ENCODE results near the gene SFTA2. TPM values are rescaled to one million over a fixed set of nuclear protein-coding genes. Genes with fewer than 3 reads are reported as not detected.

SFTA2 gene
- total and polyA plus RNA-seq, 2 experiments from 2014 or later: not detected

DNA sequence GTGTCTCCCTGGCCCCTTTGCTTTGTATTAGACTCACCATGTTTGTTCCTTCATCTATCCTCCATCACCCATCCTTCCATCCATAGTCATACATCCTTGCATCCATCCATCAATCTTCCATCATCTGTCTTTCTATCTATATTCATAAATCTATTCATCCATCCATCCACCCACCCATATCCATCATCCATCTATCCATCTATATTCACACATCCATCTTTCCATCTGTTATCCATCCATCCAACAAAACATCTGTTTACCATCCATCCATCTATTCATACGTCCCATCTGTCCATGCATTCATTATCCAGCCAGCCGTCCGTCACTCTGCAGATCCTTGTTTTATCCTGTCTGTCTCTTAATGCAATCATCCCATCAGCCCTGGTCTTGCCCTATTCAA lies 37.0 kb downstream of the SFTA2 start:
- no peak for DNase-seq
- Histone ChIP-seq H2AFZ (no peak overlapping the region), H3K4me3 (no peak overlapping the region), H3F3A (ENCODE audit: insufficient read depth) (no peaks in the 10 kb centered on the region), H3K36me3 (ENCODE audit: low read depth) (no peaks in the 10 kb centered on the region), H3K9me3 (ENCODE audit: low read depth) (no peaks in the 10 kb centered on the region), H3K9ac (no peak overlapping the region), H3K27ac (no peak overlapping the region), H3K4me2 (ENCODE audit: unreplicated experiment) (no peak overlapping the region), H3K79me2 (ENCODE audit: insufficient read depth) (peaks cover 4% of the 10 kb centered on the region; the same call in 1 of the 2 replicates), H4K20me1 (ENCODE audit: insufficient read depth) (no peaks in the 10 kb centered on the region), H3K9me2 (ENCODE audit: insufficient read depth) (no peaks in the 10 kb centered on the region), H3K27me3 (replicated peaks; ENCODE audit: insufficient read depth) (no peaks in the 10 kb centered on the region), H3K4me1 (ENCODE audit: insufficient read depth) (no peaks in the 10 kb centered on the region)
- WGBS, 2 experiments (ENCODE audit: low coverage in 1 of 2, low lambda C conversion rate in 2 of 2, missing lambda C conversion rate in 2 of 2): 94 to 98% methylated on average over 3 of the region's 3 CpGs
- TF ChIP-seq EZH2 (IDR thresholded peaks at IDR 0.05; ENCODE audit: insufficient read depth, poor library complexity, severe bottlenecking) (no peak), EZH2phosphoT487 (IDR thresholded peaks at IDR 0.05; ENCODE audit: insufficient read depth, low read depth) (no peak)
- in situ Hi-C loops (cut with MboI): no loop called here

- H3K4me2 ChIP-seq (ENCODE audit: unreplicated experiment): no peak overlapping the region
- H3K36me3 ChIP-seq (ENCODE audit: low read depth): no peaks in the 10 kb centered on the region
- no peak for TF ChIP-seq EZH2 (IDR thresholded peaks at IDR 0.05; ENCODE audit: insufficient read depth, poor library complexity, severe bottlenecking)
- no peak for TF ChIP-seq EZH2phosphoT487 (IDR thresholded peaks at IDR 0.05; ENCODE audit: insufficient read depth, low read depth)
- H3K4me1 ChIP-seq (ENCODE audit: insufficient read depth): no peaks in the 10 kb centered on the region
- no peak overlapping the region for H3K9ac ChIP-seq
- no peaks in the 10 kb centered on the region for H3K9me2 ChIP-seq (ENCODE audit: insufficient read depth)
- H3K79me2 ChIP-seq (ENCODE audit: insufficient read depth): peaks cover 4% of the 10 kb centered on the region; the same call in 1 of the 2 replicates
- no peak for DNase-seq
- H3K9me3 ChIP-seq (ENCODE audit: low read depth): no peaks in the 10 kb centered on the region
- H3K4me3 ChIP-seq: no peak overlapping the region
- H3K27ac ChIP-seq: no peak overlapping the region
- H3F3A ChIP-seq (ENCODE audit: insufficient read depth): no peaks in the 10 kb centered on the region
- H3K27me3 ChIP-seq (replicated peaks; ENCODE audit: insufficient read depth): no peaks in the 10 kb centered on the region
- no peaks in the 10 kb centered on the region for H4K20me1 ChIP-seq (ENCODE audit: insufficient read depth)
- WGBS, 2 experiments (ENCODE audit: low coverage in 1 of 2, low lambda C conversion rate in 2 of 2, missing lambda C conversion rate in 2 of 2): 96% methylated on average over 12 of the region's 12 CpGs
- in situ Hi-C loops (cut with MboI): no loop called here
- no peak overlapping the region for H2AFZ ChIP-seq
Measured at GRCh38 chr6:30894381-30894780, 37.6 kb downstream of the SFTA2 start.

DNA sequence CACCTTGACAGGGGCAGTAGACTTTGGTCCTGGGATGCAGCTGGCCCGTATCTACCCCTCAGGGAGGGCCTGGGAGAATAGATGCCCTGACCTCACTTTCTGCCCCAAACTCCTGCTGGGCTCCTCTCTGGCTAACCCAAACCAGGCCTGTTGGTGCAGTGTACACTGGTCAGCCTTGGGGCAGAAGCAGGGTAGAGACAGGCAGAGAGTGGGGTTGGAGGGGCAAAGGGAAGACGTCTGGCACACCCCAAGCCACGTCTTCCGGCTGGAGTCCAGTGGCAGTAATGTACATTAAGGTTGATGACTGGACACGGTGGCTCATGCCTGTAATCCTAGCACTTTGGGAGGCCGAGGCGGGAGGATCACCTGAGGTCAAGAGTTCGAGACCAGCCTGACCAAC lies 38.3 kb downstream of the SFTA2 start:
- no peaks in the 10 kb centered on the region for H4K20me1 ChIP-seq (ENCODE audit: insufficient read depth)
- H3K9me2 ChIP-seq (ENCODE audit: insufficient read depth): no peaks in the 10 kb centered on the region
- no peak overlapping the region for H2AFZ ChIP-seq
- H3K4me1 ChIP-seq (ENCODE audit: insufficient read depth): peaks cover 3% of the 10 kb centered on the region
- WGBS, 2 experiments (ENCODE audit: low coverage in 1 of 2, low lambda C conversion rate in 2 of 2, missing lambda C conversion rate in 2 of 2): 91 to 94% methylated on average over 8 of the region's 8 CpGs
- H3K36me3 ChIP-seq (ENCODE audit: low read depth): no peaks in the 10 kb centered on the region
- no peak for DNase-seq
- H3K9me3 ChIP-seq (ENCODE audit: low read depth): no peaks in the 10 kb centered on the region
- TF ChIP-seq EZH2 (IDR thresholded peaks at IDR 0.05; ENCODE audit: insufficient read depth, poor library complexity, severe bottlenecking) (no peak), EZH2phosphoT487 (IDR thresholded peaks at IDR 0.05; ENCODE audit: insufficient read depth, low read depth) (no peak)
- no peaks in the 10 kb centered on the region for H3K27me3 ChIP-seq (replicated peaks; ENCODE audit: insufficient read depth)
- in situ Hi-C loops (cut with MboI): no loop called here
- H3F3A ChIP-seq (ENCODE audit: insufficient read depth): no peaks in the 10 kb centered on the region
- H3K27ac ChIP-seq: no peak overlapping the region
- H3K4me3 ChIP-seq: no peak overlapping the region
- H3K4me2 ChIP-seq (ENCODE audit: unreplicated experiment): no peak overlapping the region
- H3K9ac ChIP-seq: no peak overlapping the region
- peaks cover 4% of the 10 kb centered on the region; the same call in 1 of the 2 replicates for H3K79me2 ChIP-seq (ENCODE audit: insufficient read depth)

DNA sequence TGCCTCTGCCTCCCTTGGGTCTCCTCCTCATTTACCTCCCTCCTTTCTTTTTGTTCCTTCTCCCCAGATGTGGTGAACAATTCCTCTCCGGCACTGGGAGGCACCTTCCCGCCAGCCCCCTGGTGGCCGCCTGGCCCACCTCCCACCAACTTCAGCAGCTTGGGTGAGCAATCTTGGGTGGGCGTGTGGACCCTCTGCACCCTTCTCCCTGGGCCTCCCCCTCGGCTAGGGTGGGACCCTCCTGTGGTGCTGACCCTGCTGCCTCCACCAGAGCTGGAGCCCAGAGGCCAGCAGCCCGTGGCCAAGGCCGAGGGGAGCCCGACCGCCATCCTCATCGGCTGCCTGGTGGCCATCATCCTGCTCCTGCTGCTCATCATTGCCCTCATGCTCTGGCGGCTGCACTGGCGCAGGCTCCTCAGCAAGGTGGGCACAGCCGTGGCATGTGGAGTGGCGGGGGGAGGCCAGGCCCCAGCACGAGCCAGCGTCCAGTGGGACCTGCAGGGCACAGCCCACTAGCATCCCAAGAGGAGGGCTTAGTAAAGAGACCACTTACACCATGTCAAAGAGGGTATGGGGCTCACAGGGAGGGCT lies 38.9 kb downstream of the SFTA2 start:
- no peaks in the 10 kb centered on the region for H3K27me3 ChIP-seq (replicated peaks; ENCODE audit: insufficient read depth)
- 83 to 86% methylated on average over 15 to 16 of the region's 16 CpGs for WGBS, 2 experiments (ENCODE audit: low coverage in 1 of 2, low lambda C conversion rate in 2 of 2, missing lambda C conversion rate in 2 of 2)

More for the DNA sequence above, 38.9 kb downstream of the SFTA2 start:
- H3K79me2 ChIP-seq (ENCODE audit: insufficient read depth): peaks cover 4% of the 10 kb centered on the region; the same call in 1 of the 2 replicates
- no peak overlapping the region for H2AFZ ChIP-seq
- no peak overlapping the region for H3K27ac ChIP-seq
- H3K4me2 ChIP-seq (ENCODE audit: unreplicated experiment): no peak overlapping the region
- no peak overlapping the region for H3K4me3 ChIP-seq
- H4K20me1 ChIP-seq (ENCODE audit: insufficient read depth): no peaks in the 10 kb centered on the region
- H3K9me2 ChIP-seq (ENCODE audit: insufficient read depth): no peaks in the 10 kb centered on the region
- H3K9ac ChIP-seq: no peak overlapping the region
- peaks cover 3% of the 10 kb centered on the region for H3F3A ChIP-seq (ENCODE audit: insufficient read depth)
- in situ Hi-C loops (cut with MboI): no loop called here
- DNase-seq: no peak
- H3K36me3 ChIP-seq (ENCODE audit: low read depth): no peaks in the 10 kb centered on the region
- peaks cover 9% of the 10 kb centered on the region for H3K4me1 ChIP-seq (ENCODE audit: insufficient read depth)
- no peaks in the 10 kb centered on the region for H3K9me3 ChIP-seq (ENCODE audit: low read depth)
- no peak for TF ChIP-seq EZH2 (IDR thresholded peaks at IDR 0.05; ENCODE audit: insufficient read depth, poor library complexity, severe bottlenecking)
- TF ChIP-seq EZH2phosphoT487 (IDR thresholded peaks at IDR 0.05; ENCODE audit: insufficient read depth, low read depth): no peak

All from GM23248 (cell line).